Suppressor macrophage (primary cell): Measurements from ENCODE around the gene HLA-DMB.

Experiments
- DNase-seq, 4 experiments: peaks; one replicate each; pipeline ENCODE4 v3.0.0-alpha.2; 2020 to 2022
- total RNA-seq, 17 experiments: gene quantifications; one replicate each; lab custom pipeline; 2026; ENCODE audit warnings: mixed read lengths in 6 of 17, inconsistent platforms in 3 of 17; lab: John Stamatoyannopoulos, UW

Gene HLA-DMB
- 29.2 to 158 (median 63.1) reads per million in 17 experiments for total RNA-seq

DNA sequence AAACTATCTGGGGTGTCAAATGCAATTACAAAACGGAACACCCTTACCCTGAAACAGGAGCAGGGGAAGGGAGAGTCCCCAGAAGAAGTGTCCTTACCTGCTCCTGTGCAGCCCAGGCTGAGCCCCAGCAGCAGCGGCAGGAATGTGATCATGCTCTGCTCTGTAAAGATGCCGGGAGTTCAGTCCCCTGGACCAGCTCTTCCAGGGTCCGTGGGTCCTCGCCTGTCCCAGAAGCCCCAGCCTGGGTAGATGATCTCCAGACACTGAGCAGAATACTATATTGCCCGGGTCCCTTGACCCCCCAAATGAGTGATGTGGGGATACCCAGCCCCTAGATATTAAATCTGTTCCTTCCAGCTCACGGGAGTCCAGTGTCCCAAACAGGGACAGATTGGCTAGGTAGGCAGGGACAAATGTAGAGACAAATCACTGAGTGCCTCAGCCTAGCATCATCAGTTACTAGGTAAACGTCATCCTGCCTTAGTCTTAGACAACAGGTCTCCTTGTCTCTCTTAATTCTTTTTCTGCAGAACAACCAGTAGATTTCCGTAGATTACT, at the start of gene HLA-DMB:
Gene HLA-DMB, minus strand, starts transcription at position 373 of the 558 bp plus-strand sequence. Its CDS starts 221 bp downstream, at position 152.
- peak; percentile 76 to 93 (median 86) for DNase-seq

DNA sequence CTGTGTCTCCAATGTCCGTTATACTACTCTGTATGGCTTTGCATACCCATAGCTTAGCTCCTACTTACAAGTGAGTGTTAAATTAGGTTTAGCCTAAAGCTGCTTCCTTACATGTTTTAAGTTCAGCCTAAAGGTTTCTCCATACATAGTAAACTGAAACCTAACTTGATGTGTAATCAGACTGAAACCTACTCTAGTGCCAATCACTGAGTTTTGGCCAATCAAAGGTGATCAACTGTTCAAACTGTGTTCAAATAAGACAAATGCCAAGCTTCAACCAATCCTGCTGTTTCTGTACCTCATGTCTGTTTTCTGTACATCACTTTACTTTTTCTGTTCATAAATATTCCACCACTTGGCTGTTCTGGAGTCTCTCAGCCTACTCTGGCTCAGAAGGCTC, 48.5 kb upstream of the HLA-DMB start:
- DNase-seq, result no peak

DNA sequence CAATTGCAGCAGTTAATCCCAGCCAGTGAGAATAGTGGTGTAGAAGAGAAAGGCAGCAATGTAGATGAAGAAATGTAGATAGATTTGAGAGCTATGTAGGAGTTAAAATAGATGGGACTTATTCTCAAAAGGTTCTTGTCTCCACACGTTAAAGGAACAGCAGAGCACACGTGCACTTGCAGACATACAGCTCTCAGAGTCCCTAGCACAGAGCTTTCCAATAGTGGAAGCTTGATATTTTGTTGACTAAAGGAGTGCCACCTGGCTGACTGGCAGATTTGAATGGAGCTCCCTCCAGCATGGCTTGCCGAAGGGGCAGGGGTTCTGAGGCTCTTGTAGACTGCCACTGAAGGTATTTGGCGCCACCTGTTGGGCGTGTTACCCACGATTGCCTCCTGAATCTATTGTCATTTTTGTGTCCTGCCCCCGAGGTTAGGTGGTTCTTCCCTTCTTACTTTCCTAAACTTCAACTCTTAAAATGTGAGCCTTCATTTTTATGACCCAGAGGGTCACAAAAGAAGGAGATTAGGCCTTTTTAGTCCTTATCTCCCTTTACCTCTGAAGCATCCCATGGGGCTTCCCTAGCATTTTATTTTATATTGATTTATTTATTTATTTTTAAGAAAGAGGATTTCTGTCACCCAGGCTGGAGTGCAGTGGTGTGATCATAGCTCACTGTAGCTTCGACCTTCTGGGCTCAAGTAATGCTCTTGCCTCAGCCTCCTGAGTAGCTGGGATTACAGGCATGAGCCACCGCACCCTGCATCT, 44.0 kb upstream of the HLA-DMB start:
- peak; percentile 81 to 91 (median 87) for DNase-seq

DNA sequence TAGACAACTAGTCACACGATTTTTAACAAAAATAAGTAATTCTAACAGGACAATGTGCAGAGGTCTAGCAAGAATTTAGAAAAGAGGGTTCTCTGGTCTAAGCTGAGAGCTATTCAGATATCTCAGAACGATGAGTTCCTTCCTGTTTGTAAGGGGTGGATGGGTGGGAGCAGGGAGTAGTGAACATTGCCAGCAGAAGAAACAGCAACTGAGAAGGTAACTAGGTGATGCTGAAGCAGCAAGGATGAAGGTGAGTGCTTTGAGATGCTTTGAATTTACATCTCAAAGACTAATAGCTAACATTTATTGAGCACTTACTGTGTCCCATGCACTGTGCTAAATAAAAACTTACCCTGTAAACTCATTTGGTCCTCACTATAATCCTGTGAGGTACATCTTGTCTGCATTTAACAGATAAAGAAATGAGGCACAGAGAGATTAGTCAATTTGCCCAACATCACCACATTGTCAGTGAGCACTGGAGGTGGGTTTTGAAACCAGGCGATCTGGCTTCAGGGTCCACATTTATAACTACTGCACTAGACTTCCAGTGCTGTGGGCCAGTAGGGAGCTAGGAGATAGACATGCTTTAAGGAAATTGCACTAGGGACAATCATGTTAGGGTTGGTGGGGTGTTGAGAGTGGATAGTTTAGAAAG, 43.3 kb upstream of the HLA-DMB start:
- DNase-seq, result no peak

DNA sequence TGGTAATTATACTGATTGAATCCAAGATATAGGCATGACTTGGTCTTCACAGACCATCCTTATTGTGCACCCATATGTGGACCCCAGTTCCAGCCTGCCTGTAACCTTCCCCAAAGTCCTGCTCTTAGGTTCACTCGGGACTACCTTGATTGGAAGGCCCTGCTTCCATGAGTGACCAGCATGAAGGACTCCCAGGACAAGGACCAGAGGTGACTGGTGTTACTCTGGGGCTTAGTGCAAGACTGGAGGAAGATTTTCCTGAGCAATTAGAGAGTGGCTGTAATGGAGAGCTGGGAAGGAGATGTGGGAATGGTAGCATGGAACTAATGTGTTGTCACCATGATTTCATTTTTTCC, 42.6 kb upstream of the HLA-DMB start:
- DNase-seq, result no peak

DNA sequence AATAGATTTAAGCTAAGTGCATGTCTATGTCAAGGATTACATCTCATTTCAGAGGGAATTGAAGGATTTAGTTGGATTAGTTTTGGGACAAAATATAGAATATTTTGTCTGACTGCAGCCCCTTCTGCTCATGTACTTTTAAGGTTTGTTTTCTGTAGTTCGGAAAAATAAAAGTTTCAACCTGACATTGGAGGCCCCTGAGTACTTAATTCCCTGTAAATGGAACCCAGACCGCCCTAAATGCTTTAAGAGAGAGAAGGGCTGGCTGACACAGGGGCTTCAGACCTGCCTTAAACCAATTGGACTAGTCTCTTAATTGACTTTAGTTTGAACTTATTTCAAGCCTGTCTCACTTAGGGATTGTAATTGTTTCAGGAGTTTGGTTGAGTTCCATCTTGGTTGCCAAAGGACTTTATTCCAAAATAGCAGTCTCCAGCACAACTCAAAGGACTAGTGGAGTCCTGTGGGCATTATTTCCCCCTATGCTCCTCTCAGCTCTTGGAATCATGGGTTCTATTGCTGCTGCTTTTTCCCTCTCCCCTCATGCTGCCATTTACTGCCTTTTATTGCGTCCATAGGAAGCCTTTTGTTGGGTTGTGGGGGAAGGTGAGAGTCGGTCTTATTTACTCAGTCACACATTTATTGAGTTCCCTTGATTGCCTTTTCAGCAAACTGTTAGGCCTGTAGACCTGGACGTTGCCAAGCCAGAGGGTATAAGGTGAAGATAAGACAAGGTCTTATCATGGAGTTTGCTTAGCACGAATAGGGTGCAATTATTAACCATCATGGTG, 42.1 kb upstream of the HLA-DMB start:
- DNase-seq, result no peak

DNA sequence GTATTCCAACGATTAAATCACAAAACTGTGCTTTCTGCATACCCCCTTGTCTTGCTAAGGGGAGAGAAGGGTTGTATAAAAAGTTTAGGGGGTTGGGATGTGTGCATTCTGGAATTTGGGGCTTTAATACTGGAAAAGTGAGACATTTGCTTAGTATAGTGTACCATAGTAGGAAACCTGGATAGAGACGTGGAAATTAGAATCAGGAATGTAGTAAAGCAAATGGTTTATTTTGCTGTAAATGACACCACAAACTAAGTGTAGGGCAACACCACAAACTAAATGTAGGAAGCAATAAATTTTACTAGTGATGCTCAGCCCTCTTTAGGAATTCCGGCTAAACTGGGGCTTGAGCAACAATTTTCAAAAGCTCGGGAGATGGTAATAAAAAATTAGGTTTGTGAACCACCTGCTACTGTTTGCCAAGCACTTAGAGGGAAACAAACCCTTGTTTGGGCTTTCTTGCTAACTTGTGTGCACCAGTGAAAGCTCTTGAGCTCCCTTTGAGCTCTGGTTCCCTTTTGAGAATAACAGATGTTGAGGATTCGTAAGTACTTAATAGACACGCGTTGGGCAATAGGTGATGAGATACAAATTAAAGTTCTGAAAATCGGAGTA, 41.4 kb upstream of the HLA-DMB start:
- no peak for DNase-seq

DNA sequence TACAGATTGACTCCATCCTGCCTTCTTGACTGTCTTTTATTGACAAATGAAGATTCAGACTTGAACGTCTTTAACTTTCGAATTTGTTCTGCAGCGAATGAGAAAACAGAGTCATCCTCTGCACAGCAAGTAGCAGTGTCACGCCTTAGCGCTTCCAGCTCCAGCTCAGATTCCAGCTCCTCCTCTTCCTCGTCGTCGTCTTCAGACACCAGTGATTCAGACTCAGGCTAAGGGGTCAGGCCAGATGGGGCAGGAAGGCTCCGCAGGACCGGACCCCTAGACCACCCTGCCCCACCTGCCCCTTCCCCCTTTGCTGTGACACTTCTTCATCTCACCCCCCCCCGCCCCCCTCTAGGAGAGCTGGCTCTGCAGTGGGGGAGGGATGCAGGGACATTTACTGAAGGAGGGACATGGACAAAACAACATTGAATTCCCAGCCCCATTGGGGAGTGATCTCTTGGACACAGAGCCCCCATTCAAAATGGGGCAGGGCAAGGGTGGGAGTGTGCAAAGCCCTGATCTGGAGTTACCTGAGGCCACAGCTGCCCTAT, 39.7 kb upstream of the HLA-DMB start:
- DNase-seq, result no peak

DNA sequence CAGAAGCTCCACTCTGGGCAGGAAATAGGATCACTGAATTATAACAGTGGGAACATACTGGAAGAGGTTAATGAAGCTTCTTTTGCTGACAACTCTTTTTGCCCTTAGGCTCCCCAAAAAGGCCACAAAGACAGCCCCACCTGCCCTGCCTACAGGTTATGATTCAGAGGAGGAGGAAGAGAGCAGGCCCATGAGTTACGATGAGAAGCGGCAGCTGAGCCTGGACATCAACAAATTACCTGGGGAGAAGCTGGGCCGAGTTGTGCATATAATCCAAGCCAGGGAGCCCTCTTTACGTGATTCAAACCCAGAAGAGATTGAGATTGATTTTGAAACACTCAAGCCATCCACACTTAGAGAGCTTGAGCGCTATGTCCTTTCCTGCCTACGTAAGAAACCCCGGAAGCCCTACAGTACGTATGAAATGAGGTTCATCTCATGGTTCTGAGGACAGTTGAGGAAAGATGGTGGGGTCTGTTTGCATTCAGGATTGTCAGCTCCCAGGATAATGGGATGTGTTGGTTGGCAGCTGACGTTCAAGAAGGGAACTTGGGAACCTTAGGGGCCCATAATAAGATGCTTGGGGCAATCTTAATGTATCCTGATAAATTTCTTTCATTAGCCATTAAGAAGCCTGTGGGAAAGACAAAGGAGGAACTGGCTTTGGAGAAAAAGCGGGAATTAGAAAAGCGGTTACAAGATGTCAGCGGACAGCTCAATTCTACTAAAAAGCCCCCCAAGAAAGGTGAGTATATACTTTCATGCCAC, 39.1 kb upstream of the HLA-DMB start:
- DNase-seq, result no peak

DNA sequence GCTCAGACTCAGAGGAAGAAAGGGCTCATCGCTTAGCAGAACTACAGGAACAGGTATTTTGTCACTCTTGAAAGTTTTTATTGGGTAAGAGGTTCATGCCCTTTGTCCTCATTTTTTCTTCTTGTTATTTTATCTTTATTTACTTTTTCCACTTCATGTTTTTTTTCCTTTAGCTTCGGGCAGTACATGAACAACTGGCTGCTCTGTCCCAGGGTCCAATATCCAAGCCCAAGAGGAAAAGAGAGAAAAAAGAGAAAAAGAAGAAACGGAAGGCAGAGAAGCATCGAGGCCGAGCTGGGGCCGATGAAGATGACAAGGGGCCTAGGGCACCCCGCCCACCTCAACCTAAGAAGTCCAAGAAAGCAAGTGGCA, 37.1 kb upstream of the HLA-DMB start:
- no peak for DNase-seq

DNA sequence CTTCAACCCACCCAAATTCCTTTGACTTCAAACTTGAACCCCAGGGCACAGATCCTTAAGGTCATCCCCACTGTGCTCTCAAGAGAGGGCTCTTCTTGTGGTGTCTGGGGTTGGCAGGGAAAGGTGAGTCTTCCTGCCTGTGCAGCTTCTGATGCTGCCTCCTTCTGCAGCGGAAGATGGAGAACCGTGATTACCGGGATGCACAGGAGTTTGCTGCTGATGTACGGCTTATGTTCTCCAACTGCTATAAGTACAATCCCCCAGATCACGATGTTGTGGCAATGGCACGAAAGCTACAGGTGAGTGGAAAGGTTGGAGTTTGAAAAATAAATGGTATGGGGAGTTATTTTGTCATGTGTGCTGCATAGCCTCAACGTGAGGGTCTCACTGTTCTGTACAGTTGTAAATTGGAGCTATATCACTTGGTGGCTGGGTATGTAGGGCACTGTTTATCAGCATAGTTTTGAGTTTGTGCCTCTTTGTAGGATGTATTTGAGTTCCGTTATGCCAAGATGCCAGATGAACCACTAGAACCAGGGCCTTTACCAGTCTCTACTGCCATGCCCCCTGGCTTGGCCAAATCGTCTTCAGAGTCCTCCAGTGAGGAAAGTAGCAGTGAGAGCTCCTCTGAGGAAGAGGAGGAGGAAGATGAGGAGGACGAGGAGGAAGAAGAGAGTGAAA, 36.6 kb upstream of the HLA-DMB start:
- no peak for DNase-seq

DNA sequence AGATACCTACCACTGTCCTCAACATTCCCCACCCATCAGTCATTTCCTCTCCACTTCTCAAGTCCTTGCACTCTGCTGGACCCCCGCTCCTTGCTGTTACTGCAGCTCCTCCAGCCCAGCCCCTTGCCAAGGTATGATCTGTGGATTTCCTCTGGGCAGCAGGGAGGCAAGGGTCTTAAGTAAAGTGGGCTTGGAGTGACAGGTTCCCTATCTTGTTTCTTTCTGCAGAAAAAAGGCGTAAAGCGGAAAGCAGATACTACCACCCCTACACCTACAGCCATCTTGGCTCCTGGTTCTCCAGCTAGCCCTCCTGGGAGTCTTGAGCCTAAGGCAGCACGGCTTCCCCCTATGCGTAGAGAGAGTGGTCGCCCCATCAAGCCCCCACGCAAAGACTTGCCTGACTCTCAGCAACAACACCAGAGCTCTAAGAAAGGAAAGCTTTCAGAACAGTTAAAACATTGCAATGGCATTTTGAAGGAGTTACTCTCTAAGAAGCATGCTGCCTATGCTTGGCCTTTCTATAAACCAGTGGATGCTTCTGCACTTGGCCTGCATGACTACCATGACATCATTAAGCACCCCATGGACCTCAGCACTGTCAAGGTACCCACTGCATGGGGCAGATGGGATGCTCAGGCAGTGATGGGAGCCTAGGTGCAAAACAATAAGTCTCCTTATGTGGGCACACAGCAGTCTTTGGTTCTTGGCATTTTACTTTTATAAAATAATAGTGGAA, 35.7 kb upstream of the HLA-DMB start:
- no peak for DNase-seq

DNA sequence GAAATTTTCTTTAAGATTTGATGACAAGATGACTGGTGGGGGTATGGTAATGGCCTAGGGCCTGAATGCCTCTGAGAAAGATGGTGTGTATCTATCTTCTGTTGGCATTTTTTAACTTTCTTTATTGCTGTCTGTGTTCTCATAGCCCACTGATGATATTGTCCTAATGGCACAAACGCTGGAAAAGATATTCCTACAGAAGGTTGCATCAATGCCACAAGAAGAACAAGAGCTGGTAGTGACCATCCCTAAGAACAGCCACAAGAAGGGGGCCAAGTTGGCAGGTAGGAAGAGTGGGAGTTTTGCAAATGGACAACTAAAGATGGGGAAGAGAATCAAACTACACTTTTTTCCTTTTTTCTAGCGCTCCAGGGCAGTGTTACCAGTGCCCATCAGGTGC, 35.1 kb upstream of the HLA-DMB start:
- no peak for DNase-seq

DNA sequence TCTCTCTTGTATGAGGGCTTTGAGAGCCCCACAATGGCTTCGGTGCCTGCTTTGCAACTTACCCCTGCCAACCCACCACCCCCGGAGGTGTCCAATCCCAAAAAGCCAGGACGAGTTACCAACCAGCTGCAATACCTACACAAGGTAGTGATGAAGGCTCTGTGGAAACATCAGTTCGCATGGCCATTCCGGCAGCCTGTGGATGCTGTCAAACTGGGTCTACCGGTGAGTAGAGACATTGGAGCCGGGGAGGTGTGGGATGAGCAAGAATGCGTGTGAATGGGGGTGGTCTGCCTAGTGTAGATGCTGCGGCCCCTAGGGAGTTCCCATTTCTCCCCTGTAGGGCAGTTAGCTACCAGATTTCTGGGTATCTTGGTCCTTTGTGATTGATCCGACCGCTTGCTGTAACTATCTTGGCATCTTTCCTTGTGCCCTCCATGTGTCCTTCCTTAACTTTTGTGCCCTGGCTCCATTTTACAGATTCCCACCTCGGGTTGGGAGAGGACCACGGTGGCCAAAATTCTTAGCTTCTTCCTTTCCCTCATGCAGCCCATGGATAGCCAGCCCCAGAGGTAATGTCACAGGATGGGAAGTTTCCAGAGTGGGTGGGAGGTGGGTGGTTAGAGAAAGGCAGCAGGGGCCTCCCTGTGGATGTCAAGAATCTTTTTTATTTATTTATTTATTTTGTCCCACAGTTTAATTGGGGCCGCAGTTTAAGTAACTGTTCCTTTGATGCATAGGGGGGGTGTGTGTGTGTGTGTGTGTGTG, 33.9 kb upstream of the HLA-DMB start:
- DNase-seq, result peak in 1 of 4 experiments; percentile 29

DNA sequence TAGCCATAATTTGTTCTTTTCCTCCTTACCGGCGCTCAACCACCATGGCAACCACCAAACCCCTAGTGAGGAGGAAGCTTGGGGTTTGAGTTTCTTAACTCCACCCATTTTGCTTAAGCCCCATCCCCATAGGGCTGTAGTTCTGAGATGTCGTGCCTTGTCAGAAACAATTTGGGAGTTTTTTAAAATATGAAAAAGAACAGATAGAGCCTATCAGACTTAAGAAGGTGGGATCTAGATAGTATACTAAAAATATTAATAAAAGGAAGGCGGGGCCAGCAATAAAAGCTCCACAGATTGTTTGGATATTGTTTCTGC, 33.1 kb upstream of the HLA-DMB start:
- peak; percentile 41 to 65 (median 64) for DNase-seq

DNA sequence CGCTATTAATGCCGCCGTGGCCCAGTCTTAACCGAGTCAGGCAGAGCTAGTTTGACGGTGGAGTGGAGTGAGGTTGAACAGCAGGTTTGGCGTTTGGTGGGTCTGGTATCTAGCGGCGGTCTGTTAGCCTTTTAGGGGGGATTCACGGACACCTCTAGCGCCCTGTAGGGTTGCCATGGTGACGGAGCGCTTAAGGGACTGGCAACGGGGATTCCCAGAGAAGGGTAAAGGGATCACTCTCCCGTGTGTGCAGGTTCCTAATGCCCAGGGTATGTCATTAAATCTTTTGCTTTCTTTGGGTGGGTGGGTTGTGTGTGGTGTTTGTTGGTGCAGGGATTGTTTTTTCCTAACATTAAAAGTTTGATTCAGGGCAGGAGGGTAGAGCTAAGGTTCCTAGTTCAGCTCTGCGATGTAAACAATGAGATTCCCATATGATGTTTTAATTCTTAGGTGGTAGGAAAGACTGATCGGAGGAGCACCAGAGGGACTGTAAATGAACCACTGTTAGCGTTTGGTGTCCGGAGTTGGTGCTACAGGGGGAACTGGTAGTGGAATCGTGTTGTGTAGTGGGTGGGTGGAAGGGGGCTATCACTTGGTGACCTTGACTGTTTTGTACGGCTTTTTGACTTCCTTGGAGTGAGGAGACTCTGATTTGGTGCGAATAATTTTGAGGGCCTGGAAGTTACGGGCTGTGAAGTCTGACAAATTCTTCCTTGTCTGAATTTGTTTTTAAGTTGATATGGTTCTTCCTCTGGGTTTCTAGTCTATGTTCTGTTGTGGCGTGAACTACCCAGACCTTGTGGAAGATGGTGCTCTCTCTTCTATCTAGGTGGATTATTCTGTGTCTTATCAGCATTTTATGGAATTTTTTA, 32.6 kb upstream of the HLA-DMB start:
- peak; percentile 41 to 66 (median 56) for DNase-seq

DNA sequence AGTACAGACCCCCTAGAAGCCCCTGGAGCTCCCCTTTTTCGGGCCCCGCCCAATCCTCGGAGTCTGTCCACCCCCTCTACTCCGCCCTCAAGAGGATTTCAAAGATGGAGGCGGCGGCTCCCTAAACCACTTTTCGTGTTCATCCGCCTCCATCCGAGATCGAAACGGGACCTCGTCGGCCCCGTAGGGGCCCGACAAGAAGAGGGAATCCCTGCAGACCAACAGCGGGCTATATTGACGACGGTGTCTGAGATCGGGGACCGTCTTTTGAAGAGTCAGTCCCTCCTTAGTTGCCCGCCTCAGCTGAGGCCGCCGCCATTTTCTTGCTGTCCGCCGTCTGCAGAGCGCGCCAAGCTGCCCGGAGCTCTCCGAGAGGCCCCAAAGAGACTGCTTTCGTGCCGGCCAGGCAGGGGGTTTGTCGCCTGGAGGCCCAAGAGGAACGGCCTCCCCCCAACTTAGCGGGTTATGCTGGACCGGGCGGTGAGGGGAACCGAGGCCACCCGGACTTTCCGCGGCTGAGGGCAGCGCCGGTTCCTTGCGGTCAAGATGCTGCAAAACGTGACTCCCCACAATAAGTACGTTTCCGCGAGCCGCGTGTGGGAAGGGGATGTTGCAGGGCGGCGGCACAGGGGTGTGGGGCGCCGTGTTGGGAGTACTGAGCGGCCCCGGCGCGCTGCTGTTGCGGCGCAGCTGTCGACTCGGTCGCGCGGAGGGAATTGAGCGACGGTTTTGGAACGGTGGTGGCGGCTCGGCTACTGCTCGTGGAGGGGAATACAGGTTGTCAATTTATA, 31.7 kb upstream of the HLA-DMB start:
- peak; percentile 33 to 63 (median 58) for DNase-seq
